K562 (cell line): Measurements from ENCODE around the gene SLCO6A1.

Experiments
- FOSL1 ChIP-seq: fragments of 200-800 bp; sonication (Bioruptor generic); conservative IDR thresholded peaks from 2 replicates; pipeline ENCODE4 v1.6.1; 2016; ENCODE audit warnings: missing genetic modification characterization, missing compliant biosample characterization
- HDAC6 ChIP-seq: IDR thresholded peaks from 2 replicates; pipeline ENCODE4 v1.6.1; 2012; ENCODE audit warnings: low read depth, mild to moderate bottlenecking, control low read depth, inconsistent platforms, low read length, moderate library complexity
- TF ChIP-seq, protein P1 (sequence below), 3 experiments: IDR thresholded peaks in 2 of 3; conservative IDR thresholded peaks in 1 of 3; 2 replicates each; pipeline ENCODE4 v1.5.1; 2011 to 2012; ENCODE audit warnings: low read length in 3 of 3, mild to moderate bottlenecking in 3 of 3, control low read depth in 2 of 3, improper control_type of control experiment in 1 of 3, inconsistent platforms in 1 of 3, low read depth in 1 of 3, mixed read lengths in 1 of 3, moderate library complexity in 1 of 3; ENCODE audit not compliant: insufficient read depth in 2 of 3
- TF ChIP-seq, protein P2 (sequence below), 2 experiments: fragments of 450-650 bp in 1 of 2; IDR thresholded peaks; 2 replicates each; pipeline ENCODE4 v1.6.1; 2011 to 2017; ENCODE audit warnings: low read depth in 2 of 2, antibody characterized with exemption in 1 of 2, borderline replicate concordance in 1 of 2, low read length in 1 of 2, mild to moderate bottlenecking in 1 of 2, mixed read lengths in 1 of 2; ENCODE audit not compliant: control insufficient read depth in 1 of 2

GRCh38 chr5:102539996-102540728 is 41.4 kb upstream of the SLCO6A1 start:
- TF ChIP-seq, protein P1, sequence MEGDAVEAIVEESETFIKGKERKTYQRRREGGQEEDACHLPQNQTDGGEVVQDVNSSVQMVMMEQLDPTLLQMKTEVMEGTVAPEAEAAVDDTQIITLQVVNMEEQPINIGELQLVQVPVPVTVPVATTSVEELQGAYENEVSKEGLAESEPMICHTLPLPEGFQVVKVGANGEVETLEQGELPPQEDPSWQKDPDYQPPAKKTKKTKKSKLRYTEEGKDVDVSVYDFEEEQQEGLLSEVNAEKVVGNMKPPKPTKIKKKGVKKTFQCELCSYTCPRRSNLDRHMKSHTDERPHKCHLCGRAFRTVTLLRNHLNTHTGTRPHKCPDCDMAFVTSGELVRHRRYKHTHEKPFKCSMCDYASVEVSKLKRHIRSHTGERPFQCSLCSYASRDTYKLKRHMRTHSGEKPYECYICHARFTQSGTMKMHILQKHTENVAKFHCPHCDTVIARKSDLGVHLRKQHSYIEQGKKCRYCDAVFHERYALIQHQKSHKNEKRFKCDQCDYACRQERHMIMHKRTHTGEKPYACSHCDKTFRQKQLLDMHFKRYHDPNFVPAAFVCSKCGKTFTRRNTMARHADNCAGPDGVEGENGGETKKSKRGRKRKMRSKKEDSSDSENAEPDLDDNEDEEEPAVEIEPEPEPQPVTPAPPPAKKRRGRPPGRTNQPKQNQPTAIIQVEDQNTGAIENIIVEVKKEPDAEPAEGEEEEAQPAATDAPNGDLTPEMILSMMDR (IDR thresholded peaks at IDR 0.05 in 2 of 3, conservative IDR thresholded peaks at IDR 0.05 in 1 of 3; ENCODE audit: insufficient read depth in 2 of 3, low read depth in 1 of 3, low read length in 3 of 3) = no peak
- TF ChIP-seq HDAC6 = no peak
- TF ChIP-seq, protein P2, sequence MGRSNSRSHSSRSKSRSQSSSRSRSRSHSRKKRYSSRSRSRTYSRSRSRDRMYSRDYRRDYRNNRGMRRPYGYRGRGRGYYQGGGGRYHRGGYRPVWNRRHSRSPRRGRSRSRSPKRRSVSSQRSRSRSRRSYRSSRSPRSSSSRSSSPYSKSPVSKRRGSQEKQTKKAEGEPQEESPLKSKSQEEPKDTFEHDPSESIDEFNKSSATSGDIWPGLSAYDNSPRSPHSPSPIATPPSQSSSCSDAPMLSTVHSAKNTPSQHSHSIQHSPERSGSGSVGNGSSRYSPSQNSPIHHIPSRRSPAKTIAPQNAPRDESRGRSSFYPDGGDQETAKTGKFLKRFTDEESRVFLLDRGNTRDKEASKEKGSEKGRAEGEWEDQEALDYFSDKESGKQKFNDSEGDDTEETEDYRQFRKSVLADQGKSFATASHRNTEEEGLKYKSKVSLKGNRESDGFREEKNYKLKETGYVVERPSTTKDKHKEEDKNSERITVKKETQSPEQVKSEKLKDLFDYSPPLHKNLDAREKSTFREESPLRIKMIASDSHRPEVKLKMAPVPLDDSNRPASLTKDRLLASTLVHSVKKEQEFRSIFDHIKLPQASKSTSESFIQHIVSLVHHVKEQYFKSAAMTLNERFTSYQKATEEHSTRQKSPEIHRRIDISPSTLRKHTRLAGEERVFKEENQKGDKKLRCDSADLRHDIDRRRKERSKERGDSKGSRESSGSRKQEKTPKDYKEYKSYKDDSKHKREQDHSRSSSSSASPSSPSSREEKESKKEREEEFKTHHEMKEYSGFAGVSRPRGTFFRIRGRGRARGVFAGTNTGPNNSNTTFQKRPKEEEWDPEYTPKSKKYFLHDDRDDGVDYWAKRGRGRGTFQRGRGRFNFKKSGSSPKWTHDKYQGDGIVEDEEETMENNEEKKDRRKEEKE (IDR thresholded peaks at IDR 0.05; ENCODE audit: borderline replicate concordance in 1 of 2, control insufficient read depth in 1 of 2, low read depth in 2 of 2, low read length in 1 of 2) = no peak
- no peak for TF ChIP-seq FOSL1 (tag)
